ENCODE data around the gene TRPV3. TPM values are rescaled to one million over a fixed set of nuclear protein-coding genes. Genes with fewer than 3 reads are reported as not detected.

The TRPV3 gene
- total and polyA plus RNA-seq, 2 donors from 2014 or later = 0.13 to 1.2 TPM

- FAIRE-seq (no peak), DNase-seq (peak; percentile 81 to 88 (median 85))
- H3K4me1 ChIP-seq (ENCODE audit: control insufficient read depth in 2 of 3, insufficient read depth in 2 of 3, low read depth in 1 of 3, low read length in 3 of 3) = no peaks in the 10 kb centered on the region
- no peaks in the 10 kb centered on the region for H3K27me3 ChIP-seq (ENCODE audit: control insufficient read depth, insufficient read depth, low read length)
- peak; percentile 47 for TF ChIP-seq CTCF (IDR thresholded peaks at IDR 0.05; ENCODE audit: borderline replicate concordance, extremely low read depth, insufficient read depth)
- no peaks in the 10 kb centered on the region for H3K9me3 ChIP-seq (ENCODE audit: control insufficient read depth in 2 of 3, insufficient read depth in 1 of 3, low read length in 3 of 3)
- H3K36me3 ChIP-seq (ENCODE audit: control insufficient read depth in 2 of 3, insufficient read depth in 3 of 3, low read length in 3 of 3) = no peaks in the 10 kb centered on the region
- H3K4me3 ChIP-seq (ENCODE audit: low read length in 3 of 3) = peak overlapping the region in 2 of 3 donors; percentile 27 to 51
- H3K27ac ChIP-seq (ENCODE audit: low read depth in 2 of 2, low read length in 2 of 2) = no peak overlapping the region
- H3K9ac ChIP-seq (ENCODE audit: low read length in 3 of 3) = peak overlapping the region in 1 of 3 donors; percentile 33
- intact Hi-C loops (cut with DNase I) = no loop called here
Observed at GRCh38 chr17:3535253-3535995, 22.2 kb downstream of the TRPV3 start.

GRCh38 chr17:3534881-3535252, 22.7 kb downstream of the TRPV3 start:
- Histone ChIP-seq H3K36me3 (ENCODE audit: control insufficient read depth in 2 of 3, insufficient read depth in 3 of 3, low read length in 3 of 3) (no peaks in the 10 kb centered on the region), H3K9ac (ENCODE audit: low read length in 3 of 3) (no peak overlapping the region), H3K4me1 (ENCODE audit: control insufficient read depth in 2 of 3, insufficient read depth in 2 of 3, low read depth in 1 of 3, low read length in 3 of 3) (no peaks in the 10 kb centered on the region), H3K27ac (ENCODE audit: low read depth in 2 of 2, low read length in 2 of 2) (no peak overlapping the region), H3K9me3 (ENCODE audit: control insufficient read depth in 2 of 3, insufficient read depth in 1 of 3, low read length in 3 of 3) (no peaks in the 10 kb centered on the region), H3K27me3 (ENCODE audit: control insufficient read depth, insufficient read depth, low read length) (no peaks in the 10 kb centered on the region), H3K4me3 (ENCODE audit: low read length in 3 of 3) (no peak overlapping the region)
- intact Hi-C loops (cut with DNase I) = no loop called here
- FAIRE-seq (no peak), DNase-seq (peak; percentile 26 to 70 (median 43))
- no peak for TF ChIP-seq CTCF (IDR thresholded peaks at IDR 0.05; ENCODE audit: borderline replicate concordance, extremely low read depth, insufficient read depth)

GRCh38 chr17:3533752-3534151, 23.9 kb downstream of the TRPV3 start:
- FAIRE-seq = no peak
- Histone ChIP-seq H3K27ac (ENCODE audit: low read depth in 2 of 2, low read length in 2 of 2) (no peak overlapping the region), H3K36me3 (ENCODE audit: control insufficient read depth in 2 of 3, insufficient read depth in 3 of 3, low read length in 3 of 3) (no peaks in the 10 kb centered on the region), H3K4me3 (ENCODE audit: low read length in 3 of 3) (no peak overlapping the region), H3K27me3 (ENCODE audit: control insufficient read depth, insufficient read depth, low read length) (no peaks in the 10 kb centered on the region), H3K4me1 (ENCODE audit: control insufficient read depth in 2 of 3, insufficient read depth in 2 of 3, low read depth in 1 of 3, low read length in 3 of 3) (no peaks in the 10 kb centered on the region), H3K9ac (ENCODE audit: low read length in 3 of 3) (no peak overlapping the region), H3K9me3 (ENCODE audit: control insufficient read depth in 2 of 3, insufficient read depth in 1 of 3, low read length in 3 of 3) (no peaks in the 10 kb centered on the region)
- DNase-seq = no peak
- TF ChIP-seq CTCF (IDR thresholded peaks at IDR 0.05; ENCODE audit: borderline replicate concordance, extremely low read depth, insufficient read depth) = no peak
- intact Hi-C loops (cut with DNase I) = no loop called here

GRCh38 chr17:3532859-3533142, 24.8 kb downstream of the TRPV3 start:
- H3K27me3 ChIP-seq (ENCODE audit: control insufficient read depth, insufficient read depth, low read length) = no peaks in the 10 kb centered on the region
- H3K9me3 ChIP-seq (ENCODE audit: control insufficient read depth in 2 of 3, insufficient read depth in 1 of 3, low read length in 3 of 3) = no peaks in the 10 kb centered on the region
- FAIRE-seq (no peak), DNase-seq (no peak)
- no peaks in the 10 kb centered on the region for H3K36me3 ChIP-seq (ENCODE audit: control insufficient read depth in 2 of 3, insufficient read depth in 3 of 3, low read length in 3 of 3)
- TF ChIP-seq CTCF (IDR thresholded peaks at IDR 0.05; ENCODE audit: borderline replicate concordance, extremely low read depth, insufficient read depth) = no peak
- no peak overlapping the region for H3K4me3 ChIP-seq (ENCODE audit: low read length in 3 of 3)
- no peaks in the 10 kb centered on the region for H3K4me1 ChIP-seq (ENCODE audit: control insufficient read depth in 2 of 3, insufficient read depth in 2 of 3, low read depth in 1 of 3, low read length in 3 of 3)
- intact Hi-C loops (cut with DNase I) = no loop called here
- H3K27ac ChIP-seq (ENCODE audit: low read depth in 2 of 2, low read length in 2 of 2) = no peak overlapping the region
- H3K9ac ChIP-seq (ENCODE audit: low read length in 3 of 3) = no peak overlapping the region
